H9 (cell line): Measurements from ENCODE around the gene GJB2. TPM values are rescaled to one million over a fixed set of nuclear protein-coding genes. Genes with fewer than 3 reads are reported as not detected.

Experiments
- DNase-seq: peaks from one replicate; pipeline ENCODE4 v3.0.0-alpha.2; 2017
- H2AFZ ChIP-seq: one replicate; pipeline ENCODE4 v1.6.1; 2013; ENCODE audit warnings: mild to moderate bottlenecking, low read length, control low read depth, moderate library complexity
- H2AK5ac ChIP-seq: 2 replicates; pipeline ENCODE4 v1.6.1; 2013; ENCODE audit warnings: low read length, control low read depth, mixed read lengths; ENCODE audit not compliant: insufficient read length
- H2BK120ac ChIP-seq: one replicate; pipeline ENCODE4 v1.6.1; 2013; ENCODE audit warnings: low read depth, mild to moderate bottlenecking, low read length, control low read depth, inconsistent platforms; ENCODE audit not compliant: poor library complexity, severe bottlenecking
- H2BK12ac ChIP-seq: 2 replicates; pipeline ENCODE4 v1.6.1; 2013; ENCODE audit warnings: low read length, control low read depth, mixed read lengths, low read depth; ENCODE audit not compliant: insufficient read length
- H2BK15ac ChIP-seq: 2 replicates; pipeline ENCODE4 v1.6.1; 2013; ENCODE audit warnings: low read depth, low read length, control low read depth
- H2BK20ac ChIP-seq: one replicate; pipeline ENCODE4 v1.6.1; 2013; ENCODE audit warnings: low read depth, mild to moderate bottlenecking, low read length, control low read depth, inconsistent platforms; ENCODE audit not compliant: poor library complexity, severe bottlenecking
- H2BK5ac ChIP-seq: 2 replicates; pipeline ENCODE4 v1.6.1; 2013; ENCODE audit warnings: low read length, control low read depth, mixed read lengths; ENCODE audit not compliant: insufficient read length
- H3K14ac ChIP-seq: 2 replicates; pipeline ENCODE4 v1.6.1; 2013; ENCODE audit warnings: low read length, control low read depth; ENCODE audit not compliant: insufficient read depth
- H3K18ac ChIP-seq: 2 replicates; pipeline ENCODE4 v1.6.1; 2013; ENCODE audit warnings: low read depth, mild to moderate bottlenecking, mixed read lengths, low read length, control low read depth; ENCODE audit not compliant: insufficient read length
- H3K23ac ChIP-seq: 2 replicates; pipeline ENCODE4 v1.6.1; 2013; ENCODE audit warnings: low read length, control low read depth, mixed read lengths, low read depth; ENCODE audit not compliant: insufficient read length
- H3K23me2 ChIP-seq: 2 replicates; pipeline ENCODE4 v1.6.1; 2013; ENCODE audit warnings: low read depth, mild to moderate bottlenecking, mixed read lengths, low read length, control low read depth; ENCODE audit not compliant: insufficient read length, poor library complexity, severe bottlenecking
- H3K27ac ChIP-seq: 2 replicates; pipeline ENCODE4 v1.5.1; 2013; ENCODE audit warnings: low read length, control low read depth, mixed read lengths, low read depth; ENCODE audit not compliant: insufficient read length
- H3K27me3 ChIP-seq: 2 replicates; pipeline ENCODE4 v1.6.1; 2013; ENCODE audit warnings: low read length, control low read depth, inconsistent platforms; ENCODE audit not compliant: insufficient read depth
- H3K4ac ChIP-seq: 2 replicates; pipeline ENCODE4 v1.6.1; 2013; ENCODE audit warnings: low read depth, mild to moderate bottlenecking, control low read depth, inconsistent platforms, low read length, moderate library complexity
- H3K4me1 ChIP-seq: 2 replicates; pipeline ENCODE4 v1.6.1; 2013; ENCODE audit warnings: low read length, control low read depth, inconsistent platforms; ENCODE audit not compliant: insufficient read depth
- H3K4me2 ChIP-seq: 2 replicates; pipeline ENCODE4 v1.6.1; 2013; ENCODE audit warnings: low read length, control low read depth, mixed read lengths; ENCODE audit not compliant: insufficient read length, insufficient read depth
- H3K56ac ChIP-seq: 2 replicates; pipeline ENCODE4 v1.6.1; 2013; ENCODE audit warnings: low read depth, mild to moderate bottlenecking, mixed read lengths, low read length, control low read depth; ENCODE audit not compliant: insufficient read length
- H3K79me1 ChIP-seq: 2 replicates; pipeline ENCODE4 v1.6.1; 2013; ENCODE audit warnings: low read depth, mild to moderate bottlenecking, moderate library complexity, low read length, control low read depth, inconsistent platforms; ENCODE audit not compliant: insufficient read depth, poor library complexity, severe bottlenecking
- H3K79me2 ChIP-seq: 2 replicates; pipeline ENCODE4 v1.6.1; 2013; ENCODE audit warnings: low read length, control low read depth, inconsistent platforms; ENCODE audit not compliant: insufficient read depth
- H3K9ac ChIP-seq: 2 replicates; pipeline ENCODE4 v1.6.1; 2013; ENCODE audit warnings: low read length, control low read depth, mixed read lengths; ENCODE audit not compliant: insufficient read length; ENCODE audit errors: extremely low read depth
- H3K9me3 ChIP-seq: one replicate; pipeline ENCODE4 v1.6.1; 2013; ENCODE audit warnings: low read depth, low read length, inconsistent platforms; ENCODE audit not compliant: control insufficient read depth
- H3T11ph ChIP-seq: one replicate; pipeline ENCODE4 v1.6.1; 2013; ENCODE audit warnings: mild to moderate bottlenecking, low read length, control low read depth, inconsistent platforms
- H4K20me1 ChIP-seq: one replicate; pipeline ENCODE4 v1.6.1; 2013; ENCODE audit not compliant: control insufficient read depth, insufficient read length, insufficient read depth
- H4K5ac ChIP-seq: 2 replicates; pipeline ENCODE4 v1.6.1; 2013; ENCODE audit warnings: low read depth, mild to moderate bottlenecking, mixed read lengths, low read length, control low read depth; ENCODE audit not compliant: insufficient read length
- H4K8ac ChIP-seq: replicated peaks from 2 replicates; pipeline ENCODE4 v1.6.1; 2013; ENCODE audit warnings: low read length, control low read depth, mixed read lengths, low read depth; ENCODE audit not compliant: insufficient read length
- H4K91ac ChIP-seq: 2 replicates; pipeline ENCODE4 v1.6.1; 2013; ENCODE audit warnings: low read depth, mild to moderate bottlenecking, moderate library complexity, mixed read lengths, low read length, control low read depth; ENCODE audit not compliant: insufficient read length
- H3K27ac Mint-ChIP-seq, 3 experiments: 2 replicates in 2 of 3; 3 replicates in 1 of 3; pipeline ENCODE4 v1.8.0; 2020 to 2021; ENCODE audit warnings: mixed read lengths in 3 of 3, mild to moderate bottlenecking in 1 of 3, moderate library complexity in 1 of 3
- H3K27me3 Mint-ChIP-seq: 2 replicates; pipeline ENCODE4 v1.8.0; 2021; ENCODE audit warnings: low read depth, mild to moderate bottlenecking, moderate library complexity, mixed read lengths
- H3K36me3 Mint-ChIP-seq, 3 experiments: 2 replicates in 2 of 3; 3 replicates in 1 of 3; pipeline ENCODE4 v1.8.0; 2020 to 2021; ENCODE audit warnings: low read depth in 3 of 3, mixed read lengths in 3 of 3; ENCODE audit not compliant: insufficient read depth in 1 of 3
- H3K4me1 Mint-ChIP-seq, 2 experiments: 2 replicates each; pipeline ENCODE4 v1.8.0; 2020; ENCODE audit warnings: mixed read lengths in 2 of 2
- H3K4me3 Mint-ChIP-seq, 2 experiments: 2 replicates in 1 of 2; 3 replicates in 1 of 2; pipeline ENCODE4 v1.8.0; 2020 to 2021; ENCODE audit warnings: mild to moderate bottlenecking in 2 of 2, mixed read lengths in 2 of 2, moderate library complexity in 1 of 2
- H3K9me3 Mint-ChIP-seq, 2 experiments: 2 replicates in 1 of 2; 3 replicates in 1 of 2; pipeline ENCODE4 v1.8.0; 2020; ENCODE audit warnings: mild to moderate bottlenecking in 2 of 2, mixed read lengths in 2 of 2, moderate library complexity in 1 of 2
- WGBS: extraction: QIAGEN DNeasy Blood & Tissue Kit; methylation state at CpG from one replicate; pipeline ENCODE4 v1.1.7; 2013; ENCODE audit warnings: missing lambda C conversion rate, low lambda C conversion rate, mixed read lengths; ENCODE audit not compliant: insufficient read length; ENCODE audit errors: extremely low coverage; 5-methylcytosine and 5-hydroxymethylcytosine counted together
- total RNA-seq: library from RNA; stranded (reverse); gene quantifications from 2 replicates; pipeline ENCODE4 v1.2.1, GENCODE V29; 2021
- TF ChIP-seq, protein P1 (sequence below): fragments of 200-600 bp; sonication (generic); conservative IDR thresholded peaks from 3 replicates; pipeline ENCODE4 v1.8.0; 2021; ENCODE audit warnings: antibody characterized with exemption, mild to moderate bottlenecking

Gene GJB2
- total RNA-seq, 1 experiment from 2014 or later = 0.28 TPM

DNA sequence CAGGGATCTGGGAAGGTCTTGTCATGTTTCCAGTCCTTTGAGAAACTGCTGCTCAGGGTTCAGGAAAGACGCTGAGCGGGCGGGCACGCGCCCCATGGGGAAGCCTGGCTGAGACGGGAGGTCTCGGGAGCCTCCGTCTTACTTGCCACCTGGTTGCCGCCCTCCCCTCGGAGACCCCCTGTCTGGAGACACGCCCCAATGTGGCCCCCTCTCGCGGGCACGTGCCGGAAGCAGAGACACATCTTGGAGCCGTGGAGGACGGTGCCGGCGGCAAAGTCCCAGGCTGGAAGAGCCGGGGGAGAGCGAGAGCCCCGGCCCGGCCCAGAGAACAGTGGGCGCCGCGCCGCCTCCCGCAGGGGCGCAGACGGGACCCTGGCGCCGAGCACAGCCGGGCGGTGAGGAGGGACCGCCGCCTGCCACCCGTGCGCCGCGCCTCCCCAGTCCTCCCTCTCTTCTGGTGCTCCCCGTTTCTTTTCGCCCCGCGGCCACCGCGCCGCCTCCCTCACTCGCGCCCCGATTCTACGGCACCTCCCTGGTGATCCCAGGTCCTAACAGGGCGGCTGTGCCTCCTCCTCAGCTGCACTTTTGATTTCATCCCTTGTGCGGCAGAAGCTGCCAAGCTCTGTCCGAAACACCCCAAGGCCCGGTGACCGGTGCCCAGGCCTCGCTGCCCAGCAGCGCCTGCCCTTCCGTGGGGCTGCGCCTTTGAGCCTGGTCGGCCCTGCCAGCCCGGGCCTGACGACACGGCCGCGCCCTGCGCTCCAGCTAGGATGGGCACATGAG is 15.5 kb downstream of the GJB2 start:
- H3K23ac ChIP-seq = no peak overlapping the region
- H3K23me2 ChIP-seq = no peaks in the 10 kb centered on the region
- no peak overlapping the region for H2AFZ ChIP-seq
- H2BK5ac ChIP-seq = no peak overlapping the region
- H3K27me3 Mint-ChIP-seq = peaks cover 13% of the 10 kb centered on the region
- H3K4ac ChIP-seq = no peak overlapping the region
- H3T11ph ChIP-seq = no peak overlapping the region
- no peak overlapping the region for H2BK15ac ChIP-seq
- H3K18ac ChIP-seq = no peak overlapping the region
- H3K79me2 ChIP-seq = no peaks in the 10 kb centered on the region
- no peak overlapping the region for H3K4me3 Mint-ChIP-seq
- H3K4me1 Mint-ChIP-seq = peaks cover 6 to 9% of the 10 kb centered on the region in 2 experiments
- H3K9me3 Mint-ChIP-seq = no peaks in the 10 kb centered on the region; a peak in 1 of 5 replicates
- H4K91ac ChIP-seq = no peak overlapping the region
- H3K14ac ChIP-seq = no peak overlapping the region
- H3K4me2 ChIP-seq = no peak overlapping the region
- H2BK120ac ChIP-seq = no peak overlapping the region
- no peak overlapping the region for H2AK5ac ChIP-seq
- no peak overlapping the region for H4K8ac ChIP-seq
- no peak overlapping the region for H3K27ac ChIP-seq
- no peak overlapping the region for H3K27ac Mint-ChIP-seq
- H3K4me1 ChIP-seq = no peaks in the 10 kb centered on the region
- H3K9me3 ChIP-seq = no peaks in the 10 kb centered on the region
- no peak overlapping the region for H2BK12ac ChIP-seq
- no peak overlapping the region for H3K56ac ChIP-seq
- TF ChIP-seq, protein P1, sequence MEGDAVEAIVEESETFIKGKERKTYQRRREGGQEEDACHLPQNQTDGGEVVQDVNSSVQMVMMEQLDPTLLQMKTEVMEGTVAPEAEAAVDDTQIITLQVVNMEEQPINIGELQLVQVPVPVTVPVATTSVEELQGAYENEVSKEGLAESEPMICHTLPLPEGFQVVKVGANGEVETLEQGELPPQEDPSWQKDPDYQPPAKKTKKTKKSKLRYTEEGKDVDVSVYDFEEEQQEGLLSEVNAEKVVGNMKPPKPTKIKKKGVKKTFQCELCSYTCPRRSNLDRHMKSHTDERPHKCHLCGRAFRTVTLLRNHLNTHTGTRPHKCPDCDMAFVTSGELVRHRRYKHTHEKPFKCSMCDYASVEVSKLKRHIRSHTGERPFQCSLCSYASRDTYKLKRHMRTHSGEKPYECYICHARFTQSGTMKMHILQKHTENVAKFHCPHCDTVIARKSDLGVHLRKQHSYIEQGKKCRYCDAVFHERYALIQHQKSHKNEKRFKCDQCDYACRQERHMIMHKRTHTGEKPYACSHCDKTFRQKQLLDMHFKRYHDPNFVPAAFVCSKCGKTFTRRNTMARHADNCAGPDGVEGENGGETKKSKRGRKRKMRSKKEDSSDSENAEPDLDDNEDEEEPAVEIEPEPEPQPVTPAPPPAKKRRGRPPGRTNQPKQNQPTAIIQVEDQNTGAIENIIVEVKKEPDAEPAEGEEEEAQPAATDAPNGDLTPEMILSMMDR = no peak
- no CpG with 5 or more reads among the region's 67 CpGs for WGBS
- H4K20me1 ChIP-seq = no peaks in the 10 kb centered on the region
- H3K36me3 Mint-ChIP-seq = no peaks in the 10 kb centered on the region
- no peaks in the 10 kb centered on the region for H3K79me1 ChIP-seq
- H2BK20ac ChIP-seq = no peak overlapping the region
- H4K5ac ChIP-seq = no peak overlapping the region
- no peaks in the 10 kb centered on the region for H3K27me3 ChIP-seq
- H3K9ac ChIP-seq = no peak overlapping the region
- DNase-seq = no peak
